ENCODE measurements around the gene FAM3D. TPM values are rescaled to one million over a fixed set of nuclear protein-coding genes. Genes with fewer than 3 reads are reported as not detected.

The FAM3D gene
- total RNA-seq, 1 donor from 2014 or later: 0.11 TPM

DNA sequence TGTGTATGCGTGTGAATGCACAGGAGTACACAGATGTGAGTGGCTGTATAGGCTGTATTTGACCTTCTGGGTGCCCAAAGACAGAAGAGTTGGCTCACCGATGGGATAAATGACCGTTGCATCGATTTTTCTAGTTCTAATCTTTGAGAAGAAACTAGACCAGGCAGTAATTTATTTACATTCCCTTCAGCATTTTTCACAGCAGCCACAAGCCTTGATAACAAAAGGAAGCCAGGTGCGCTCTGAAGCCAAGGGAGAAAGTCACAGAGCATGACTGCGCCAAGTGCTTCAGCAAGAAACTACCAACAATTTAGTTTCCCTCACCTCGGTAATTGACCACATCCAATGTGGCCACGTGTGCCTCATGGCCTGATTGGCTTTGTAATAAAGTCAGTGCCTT is 5.9 kb upstream of the FAM3D start:
- H3K4me3 ChIP-seq: no peak overlapping the region
- no peak overlapping the region for H2AFZ ChIP-seq (replicated peaks)
- Mint-ChIP-seq H3K36me3 (no peaks in the 10 kb centered on the region), H3K9me3 (peaks cover 8% of the 10 kb centered on the region), H3K4me3 (no peak overlapping the region), H3K4me1 (no peaks in the 10 kb centered on the region), H3K27me3 (ENCODE audit: insufficient read depth, low read depth) (no peaks in the 10 kb centered on the region), H3K27ac (no peak overlapping the region)
- H3K79me2 ChIP-seq (ENCODE audit: low read depth): no peaks in the 10 kb centered on the region
- H3K27me3 ChIP-seq: no peaks in the 10 kb centered on the region
- H4K20me1 ChIP-seq (ENCODE audit: low read depth): no peaks in the 10 kb centered on the region
- H3K27ac ChIP-seq: no peak overlapping the region
- H3K4me1 ChIP-seq: no peaks in the 10 kb centered on the region
- H3K36me3 ChIP-seq: no peaks in the 10 kb centered on the region
- TF ChIP-seq, protein P1, sequence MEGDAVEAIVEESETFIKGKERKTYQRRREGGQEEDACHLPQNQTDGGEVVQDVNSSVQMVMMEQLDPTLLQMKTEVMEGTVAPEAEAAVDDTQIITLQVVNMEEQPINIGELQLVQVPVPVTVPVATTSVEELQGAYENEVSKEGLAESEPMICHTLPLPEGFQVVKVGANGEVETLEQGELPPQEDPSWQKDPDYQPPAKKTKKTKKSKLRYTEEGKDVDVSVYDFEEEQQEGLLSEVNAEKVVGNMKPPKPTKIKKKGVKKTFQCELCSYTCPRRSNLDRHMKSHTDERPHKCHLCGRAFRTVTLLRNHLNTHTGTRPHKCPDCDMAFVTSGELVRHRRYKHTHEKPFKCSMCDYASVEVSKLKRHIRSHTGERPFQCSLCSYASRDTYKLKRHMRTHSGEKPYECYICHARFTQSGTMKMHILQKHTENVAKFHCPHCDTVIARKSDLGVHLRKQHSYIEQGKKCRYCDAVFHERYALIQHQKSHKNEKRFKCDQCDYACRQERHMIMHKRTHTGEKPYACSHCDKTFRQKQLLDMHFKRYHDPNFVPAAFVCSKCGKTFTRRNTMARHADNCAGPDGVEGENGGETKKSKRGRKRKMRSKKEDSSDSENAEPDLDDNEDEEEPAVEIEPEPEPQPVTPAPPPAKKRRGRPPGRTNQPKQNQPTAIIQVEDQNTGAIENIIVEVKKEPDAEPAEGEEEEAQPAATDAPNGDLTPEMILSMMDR (IDR thresholded peaks at IDR 0.05): no peak
- TF ChIP-seq EZH2 (IDR thresholded peaks at IDR 0.05) (no peak), EZH2phosphoT487 (IDR thresholded peaks at IDR 0.05) (no peak)
- H3F3A ChIP-seq (ENCODE audit: low read depth): no peaks in the 10 kb centered on the region
- H3K4me2 ChIP-seq: no peak overlapping the region
- H3K9me3 ChIP-seq (ENCODE audit: low read depth): no peaks in the 10 kb centered on the region
- DNase-seq (ENCODE audit: low spot score): no peak
- H3K9ac ChIP-seq: no peak overlapping the region

DNA sequence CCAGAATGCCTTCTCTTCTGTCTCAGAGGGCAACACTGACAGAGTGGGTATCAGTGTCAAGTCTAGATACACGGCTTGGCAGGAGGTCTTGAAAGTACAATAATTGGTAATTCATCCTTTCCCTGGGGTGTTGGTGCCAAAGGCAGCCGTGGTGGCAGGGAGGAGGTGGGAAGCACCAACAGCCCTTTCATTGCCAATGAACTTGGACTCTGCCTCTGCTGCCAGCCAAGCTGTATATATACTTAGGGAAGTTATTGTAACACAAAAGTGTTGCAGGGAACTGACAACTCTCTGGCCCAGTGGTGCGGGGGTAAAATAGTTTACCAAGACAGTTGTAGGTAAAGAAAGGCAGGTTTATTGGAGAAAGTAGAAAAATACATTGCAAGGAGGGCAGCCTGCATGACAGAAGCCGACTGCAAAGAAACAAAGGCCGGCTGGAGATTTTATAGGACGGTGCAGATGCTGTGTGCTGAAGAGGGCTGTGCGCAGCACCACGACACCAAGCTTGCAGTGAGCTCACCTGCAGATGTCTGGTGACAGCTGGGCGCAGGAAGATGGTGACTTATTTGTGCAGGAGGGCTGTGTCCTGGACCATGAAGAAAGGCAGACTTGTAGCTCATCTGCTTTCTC is 4.0 kb upstream of the FAM3D start:
- no peak for DNase-seq (ENCODE audit: low spot score)
- Histone ChIP-seq H3K9me3 (ENCODE audit: low read depth) (no peaks in the 10 kb centered on the region), H3K27me3 (no peaks in the 10 kb centered on the region), H3K4me1 (no peaks in the 10 kb centered on the region), H3K4me3 (no peak overlapping the region), H2AFZ (replicated peaks) (no peak overlapping the region), H4K20me1 (ENCODE audit: low read depth) (no peaks in the 10 kb centered on the region), H3F3A (ENCODE audit: low read depth) (no peaks in the 10 kb centered on the region), H3K4me2 (no peak overlapping the region), H3K9ac (no peak overlapping the region), H3K36me3 (no peaks in the 10 kb centered on the region), H3K79me2 (ENCODE audit: low read depth) (no peaks in the 10 kb centered on the region), H3K27ac (no peak overlapping the region)
- Mint-ChIP-seq H3K36me3 (no peaks in the 10 kb centered on the region), H3K27me3 (ENCODE audit: insufficient read depth, low read depth) (no peaks in the 10 kb centered on the region), H3K27ac (no peak overlapping the region), H3K9me3 (peaks cover 2% of the 10 kb centered on the region), H3K4me1 (no peaks in the 10 kb centered on the region), H3K4me3 (no peak overlapping the region)
- no peak for TF ChIP-seq EZH2phosphoT487 (IDR thresholded peaks at IDR 0.05)
- TF ChIP-seq, protein P1 (IDR thresholded peaks at IDR 0.05): no peak
- no peak for TF ChIP-seq EZH2 (IDR thresholded peaks at IDR 0.05)

DNA sequence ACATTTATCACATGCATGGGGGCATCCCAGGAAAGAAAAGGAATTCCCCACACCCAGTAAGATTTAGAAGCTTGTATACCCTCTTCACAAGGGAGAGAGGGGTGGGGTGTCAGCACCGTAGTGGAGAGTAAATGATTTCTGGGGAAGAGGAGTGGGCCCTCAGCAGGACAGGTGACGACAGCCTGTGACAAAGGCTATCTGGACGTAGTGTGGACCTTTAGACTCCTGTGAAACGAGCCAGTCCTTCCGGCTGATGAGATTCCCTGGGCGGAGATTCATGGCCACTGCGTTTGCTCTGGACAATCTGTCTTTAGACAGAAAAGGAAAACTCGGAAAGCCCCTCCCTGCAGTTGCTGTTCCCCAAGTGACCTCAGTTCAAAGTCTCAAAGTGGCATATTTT is 1.7 kb upstream of the FAM3D start:
- Histone ChIP-seq H3K36me3 (no peaks in the 10 kb centered on the region), H3K4me2 (no peak overlapping the region), H4K20me1 (ENCODE audit: low read depth) (no peaks in the 10 kb centered on the region), H3K4me3 (no peak overlapping the region), H3K27ac (no peak overlapping the region), H3K79me2 (ENCODE audit: low read depth) (no peaks in the 10 kb centered on the region), H3K27me3 (no peaks in the 10 kb centered on the region), H3K9me3 (ENCODE audit: low read depth) (no peaks in the 10 kb centered on the region), H3F3A (ENCODE audit: low read depth) (no peaks in the 10 kb centered on the region), H2AFZ (replicated peaks) (no peak overlapping the region), H3K4me1 (no peaks in the 10 kb centered on the region), H3K9ac (no peak overlapping the region)
- peaks cover 7% of the 10 kb centered on the region for H3K27me3 Mint-ChIP-seq (ENCODE audit: insufficient read depth, low read depth)
- no peaks in the 10 kb centered on the region for H3K9me3 Mint-ChIP-seq
- H3K4me3 Mint-ChIP-seq: no peak overlapping the region
- no peaks in the 10 kb centered on the region for H3K4me1 Mint-ChIP-seq
- TF ChIP-seq, protein P1 (IDR thresholded peaks at IDR 0.05): no peak
- TF ChIP-seq EZH2phosphoT487 (IDR thresholded peaks at IDR 0.05) (no peak), EZH2 (IDR thresholded peaks at IDR 0.05) (no peak)
- H3K36me3 Mint-ChIP-seq: no peaks in the 10 kb centered on the region
- no peak for DNase-seq (ENCODE audit: low spot score)
- H3K27ac Mint-ChIP-seq: peak overlapping the region; percentile 34
